Measurements from ENCODE around the gene NUS1.

GRCh38 chr6:117637770-117638169 lies 37.5 kb upstream of the NUS1 start:
- TF ChIP-seq, protein P1, sequence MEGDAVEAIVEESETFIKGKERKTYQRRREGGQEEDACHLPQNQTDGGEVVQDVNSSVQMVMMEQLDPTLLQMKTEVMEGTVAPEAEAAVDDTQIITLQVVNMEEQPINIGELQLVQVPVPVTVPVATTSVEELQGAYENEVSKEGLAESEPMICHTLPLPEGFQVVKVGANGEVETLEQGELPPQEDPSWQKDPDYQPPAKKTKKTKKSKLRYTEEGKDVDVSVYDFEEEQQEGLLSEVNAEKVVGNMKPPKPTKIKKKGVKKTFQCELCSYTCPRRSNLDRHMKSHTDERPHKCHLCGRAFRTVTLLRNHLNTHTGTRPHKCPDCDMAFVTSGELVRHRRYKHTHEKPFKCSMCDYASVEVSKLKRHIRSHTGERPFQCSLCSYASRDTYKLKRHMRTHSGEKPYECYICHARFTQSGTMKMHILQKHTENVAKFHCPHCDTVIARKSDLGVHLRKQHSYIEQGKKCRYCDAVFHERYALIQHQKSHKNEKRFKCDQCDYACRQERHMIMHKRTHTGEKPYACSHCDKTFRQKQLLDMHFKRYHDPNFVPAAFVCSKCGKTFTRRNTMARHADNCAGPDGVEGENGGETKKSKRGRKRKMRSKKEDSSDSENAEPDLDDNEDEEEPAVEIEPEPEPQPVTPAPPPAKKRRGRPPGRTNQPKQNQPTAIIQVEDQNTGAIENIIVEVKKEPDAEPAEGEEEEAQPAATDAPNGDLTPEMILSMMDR (IDR thresholded peaks at IDR 0.05), result no peak
- TF ChIP-seq POLR2A (IDR thresholded peaks at IDR 0.05) (no peak), POLR2AphosphoS5 (IDR thresholded peaks at IDR 0.05) (no peak)

All from breast epithelium (tissue), 3 donors.